Caco-2 (cell line): Measurements from ENCODE around the gene LRP5. TPM values are rescaled to one million over a fixed set of nuclear protein-coding genes. Genes with fewer than 3 reads are reported as not detected.
A peak's percentile ranks its signal among the peaks of the same experiment; 100 is the strongest.

Experiments
- BruUV-seq: library from RNA; stranded (reverse); fragments of 400-500 nt; replicated peaks from 2 replicates; lab custom pipeline; 2021; lab: Mats Ljungman, UMichigan
- CTCF ChIA-PET: fragments of 300-600 bp; sonication (Branson Sonifier 250); formaldehyde crosslinking; loops from one replicate; lab custom pipeline; 2022; ENCODE audit warnings: antibody characterized with exemption; lab: Charles Lee
- POLR2A ChIA-PET: fragments of 300-600 bp; sonication (Branson Sonifier 250); formaldehyde crosslinking; loops from one replicate; lab custom pipeline; 2022; ENCODE audit warnings: antibody characterized with exemption; lab: Charles Lee
- DNase-seq, 2 experiments: peaks; one replicate each; pipeline versions ENCODE4 v3.0.0 to v3.0.0-alpha.2; 2020 to 2022
- H3K27me3 ChIP-seq: replicated peaks from 2 replicates; pipeline ENCODE4 v1.6.0; 2011; ENCODE audit warnings: low read length; ENCODE audit not compliant: control insufficient read depth, insufficient read depth
- H3K36me3 ChIP-seq: 2 replicates; pipeline ENCODE4 v1.5.1; 2011; ENCODE audit warnings: low read length; ENCODE audit not compliant: control insufficient read depth, insufficient read depth
- H3K4me1 ChIP-seq: fragments of 250-450 bp; sonication (Bioruptor Pico); 2 replicates; pipeline ENCODE4 v1.5.1; 2020; ENCODE audit warnings: mild to moderate bottlenecking
- H3K4me3 ChIP-seq: 2 replicates; pipeline ENCODE4 v1.5.1; 2011; ENCODE audit warnings: low read depth, mild to moderate bottlenecking, control low read depth, low read length
- H3K9me3 ChIP-seq: fragments of 250-450 bp; sonication (Bioruptor Pico); 2 replicates; pipeline ENCODE4 v1.5.1; 2020; ENCODE audit warnings: mild to moderate bottlenecking, moderate library complexity
- H3K27ac Mint-ChIP-seq: one replicate; pipeline ENCODE4 v1.8.0; 2022; ENCODE audit warnings: mixed read lengths; ENCODE audit not compliant: unreplicated experiment
- H3K27me3 Mint-ChIP-seq: one replicate; pipeline ENCODE4 v1.8.0; 2022; ENCODE audit warnings: mixed read lengths; ENCODE audit not compliant: insufficient read depth, unreplicated experiment
- H3K36me3 Mint-ChIP-seq: one replicate; pipeline ENCODE4 v1.8.0; 2022; ENCODE audit warnings: mild to moderate bottlenecking, mixed read lengths; ENCODE audit not compliant: insufficient read depth, unreplicated experiment
- H3K4me1 Mint-ChIP-seq: one replicate; pipeline ENCODE4 v1.8.0; 2022; ENCODE audit warnings: low read depth, mixed read lengths; ENCODE audit not compliant: unreplicated experiment
- H3K4me3 Mint-ChIP-seq: one replicate; pipeline ENCODE4 v1.8.0; 2022; ENCODE audit warnings: mild to moderate bottlenecking, moderate library complexity, mixed read lengths; ENCODE audit not compliant: unreplicated experiment
- H3K9me3 Mint-ChIP-seq: one replicate; pipeline ENCODE4 v1.8.0; 2022; ENCODE audit warnings: mixed read lengths; ENCODE audit not compliant: unreplicated experiment
- CTCF ChIP-seq, 2 experiments: fragments of 200-600 bp in 1 of 2; IDR thresholded peaks; 1 replicate in 1 of 2; 2 replicates in 1 of 2; pipeline versions ENCODE4 v1.5.1 to v1.8.0; 2011 to 2022; ENCODE audit warnings: antibody characterized with exemption in 1 of 2, control low read depth in 1 of 2, inconsistent platforms in 1 of 2, low read depth in 1 of 2, low read length in 1 of 2, mild to moderate bottlenecking in 1 of 2, moderate library complexity in 1 of 2; ENCODE audit not compliant: insufficient read depth in 1 of 2, severe bottlenecking in 1 of 2, unreplicated experiment in 1 of 2
- intact Hi-C: fragments of 100-400 bp; cut with micrococcal nuclease; formaldehyde crosslinking; loops from one replicate; pipeline ENCODE4 v1.10.0; 2022; ENCODE audit not compliant: unreplicated experiment
- total RNA-seq: library from RNA; stranded (reverse); gene quantifications from 2 replicates; pipeline ENCODE4 v1.2.3, GENCODE V29; 2022

The LRP5 gene
- total RNA-seq, 1 experiment from 2014 or later = 94.3 TPM

GRCh38 chr11:68349461-68350249, 37.3 kb downstream of the LRP5 start:
- no peak overlapping the region for H3K4me3 Mint-ChIP-seq
- peaks cover 31% of the 10 kb centered on the region for H3K4me1 Mint-ChIP-seq
- Histone ChIP-seq H3K4me3 (no peak overlapping the region), H3K9me3 (0 out of 2 replicates have a peak, but pooled peaks cover 4% of the 10 kb centered on the region), H3K27me3 (no peaks in the 10 kb centered on the region), H3K4me1 (peaks cover 29% of the 10 kb centered on the region), H3K36me3 (peaks cover 4% of the 10 kb centered on the region)
- TF ChIP-seq CTCF (IDR thresholded peaks at IDR 0.05; ENCODE audit: insufficient read depth in 1 of 2, low read depth in 1 of 2, low read length in 1 of 2, severe bottlenecking in 1 of 2, unreplicated experiment in 1 of 2) = no peak
- H3K9me3 Mint-ChIP-seq = no peaks in the 10 kb centered on the region
- ChIA-PET POLR2A (no interaction called here), CTCF (no interaction called here)
- no peak for DNase-seq
- H3K27ac Mint-ChIP-seq = no peak overlapping the region
- H3K27me3 Mint-ChIP-seq = no peaks in the 10 kb centered on the region
- intact Hi-C loops = no loop called here
- BruUV-seq = no TSS peak
- H3K36me3 Mint-ChIP-seq = peaks cover 24% of the 10 kb centered on the region

GRCh38 chr11:68350759-68351449, 38.5 kb downstream of the LRP5 start:
- H3K9me3 ChIP-seq = 0 out of 2 replicates have a peak, but pooled peaks cover under 1% of the 10 kb centered on the region
- H3K4me1 ChIP-seq = peaks cover 18% of the 10 kb centered on the region
- no peak for TF ChIP-seq CTCF (IDR thresholded peaks at IDR 0.05; ENCODE audit: insufficient read depth in 1 of 2, low read depth in 1 of 2, low read length in 1 of 2, severe bottlenecking in 1 of 2, unreplicated experiment in 1 of 2)
- H3K9me3 Mint-ChIP-seq = no peaks in the 10 kb centered on the region
- POLR2A ChIA-PET = no interaction called here
- no TSS peak for BruUV-seq
- no peak for DNase-seq
- H3K36me3 ChIP-seq = peaks cover 4% of the 10 kb centered on the region
- H3K27me3 ChIP-seq = no peaks in the 10 kb centered on the region
- H3K4me3 Mint-ChIP-seq = no peak overlapping the region
- CTCF ChIA-PET = no interaction called here
- intact Hi-C loops = no loop called here
- no peak overlapping the region for H3K4me3 ChIP-seq
- H3K27ac Mint-ChIP-seq = peak overlapping the region; percentile 19
- peaks cover 27% of the 10 kb centered on the region for H3K4me1 Mint-ChIP-seq
- H3K36me3 Mint-ChIP-seq = peaks cover 20% of the 10 kb centered on the region
- H3K27me3 Mint-ChIP-seq = no peaks in the 10 kb centered on the region

GRCh38 chr11:68351450-68352275, 39.3 kb downstream of the LRP5 start:
- Histone ChIP-seq H3K36me3 (peaks cover 7% of the 10 kb centered on the region), H3K4me1 (peaks cover 13% of the 10 kb centered on the region), H3K27me3 (no peaks in the 10 kb centered on the region), H3K4me3 (no peak overlapping the region), H3K9me3 (no peaks in the 10 kb centered on the region)
- TF ChIP-seq CTCF (IDR thresholded peaks at IDR 0.05; ENCODE audit: insufficient read depth in 1 of 2, low read depth in 1 of 2, low read length in 1 of 2, severe bottlenecking in 1 of 2, unreplicated experiment in 1 of 2) = no peak
- no peak for DNase-seq
- intact Hi-C loops = no loop called here
- POLR2A ChIA-PET = interaction anchor here (0.6 kb wide), 1 partner anchor 202 kb away, joined by 5 read pairs; no protein-coding TSS in a partner anchor
- H3K27ac Mint-ChIP-seq = peak overlapping the region; percentile 19
- no peak overlapping the region for H3K4me3 Mint-ChIP-seq
- no peaks in the 10 kb centered on the region for H3K9me3 Mint-ChIP-seq
- H3K4me1 Mint-ChIP-seq = peaks cover 19% of the 10 kb centered on the region
- H3K27me3 Mint-ChIP-seq = no peaks in the 10 kb centered on the region
- BruUV-seq = no TSS peak
- H3K36me3 Mint-ChIP-seq = peaks cover 20% of the 10 kb centered on the region
- CTCF ChIA-PET = interaction anchor here (0.6 kb wide), 1 partner anchor 9 kb away, joined by 3 read pairs; no protein-coding TSS in a partner anchor
